Neural cell (in vitro differentiated cells): ENCODE measurements around the gene GFI1. TPM values are rescaled to one million over a fixed set of nuclear protein-coding genes. Genes with fewer than 3 reads are reported as not detected.

Experiments
- H2AFZ ChIP-seq: fragments of 200-600, 300-800 bp; sonication (generic), shearing (Covaris generic); 2 replicates; pipeline ENCODE4 v1.6.0; 2014; ENCODE audit warnings: low read depth, mild to moderate bottlenecking, antibody characterized with exemption, low read length, moderate library complexity
- H3F3A ChIP-seq: fragments of 200-600 bp; shearing (Covaris generic); 2 replicates; pipeline ENCODE4 v1.6.1; 2016; ENCODE audit warnings: mild to moderate bottlenecking, moderate library complexity, mixed read lengths, antibody characterized with exemption, low read length; ENCODE audit not compliant: insufficient read depth, poor library complexity, severe bottlenecking
- H3K27ac ChIP-seq: fragments of 200-600, 300-800 bp; sonication (generic), shearing (Covaris generic); 2 replicates; pipeline ENCODE4 v1.5.1; 2014; ENCODE audit warnings: mild to moderate bottlenecking, low read length, moderate library complexity
- H3K27me3 ChIP-seq: fragments of 300-800, 200-600 bp; sonication (generic), shearing (Covaris generic); 2 replicates; pipeline ENCODE4 v1.6.0; 2014; ENCODE audit warnings: mild to moderate bottlenecking, low read depth, low read length, moderate library complexity; ENCODE audit not compliant: insufficient read depth
- H3K36me3 ChIP-seq: fragments of 300-800, 200-600 bp; sonication (generic), shearing (Covaris generic); 2 replicates; pipeline ENCODE4 v1.5.1; 2014; ENCODE audit warnings: mild to moderate bottlenecking, antibody characterized with exemption, low read length, moderate library complexity; ENCODE audit not compliant: insufficient read depth
- H3K4me2 ChIP-seq: fragments of 300-800, 200-600 bp; sonication (generic), shearing (Covaris generic); 2 replicates; pipeline ENCODE4 v1.6.0; 2014; ENCODE audit warnings: mild to moderate bottlenecking, low read length
- H3K4me3 ChIP-seq: fragments of 300-800, 200-600 bp; sonication (generic), shearing (Covaris generic); 2 replicates; pipeline ENCODE4 v1.5.1; 2014; ENCODE audit warnings: mild to moderate bottlenecking, low read length, moderate library complexity
- H3K79me2 ChIP-seq: fragments of 200-600 bp; shearing (Covaris generic); replicated peaks from 2 replicates; pipeline ENCODE4 v1.6.0; 2014; ENCODE audit warnings: mild to moderate bottlenecking, low read length, moderate library complexity; ENCODE audit not compliant: insufficient read depth
- H3K9ac ChIP-seq: fragments of 300-800, 200-600 bp; sonication (generic), shearing (Covaris generic); 2 replicates; pipeline ENCODE4 v1.6.1; 2016; ENCODE audit warnings: mild to moderate bottlenecking, low read length, mixed read lengths
- H3K9me2 ChIP-seq: fragments of 200-600 bp; shearing (Covaris generic); 2 replicates; pipeline ENCODE4 v1.6.1; 2016; ENCODE audit warnings: mild to moderate bottlenecking, low read length, mixed read lengths; ENCODE audit not compliant: insufficient read depth
- H3K9me3 ChIP-seq: fragments of 200-600, 300-800 bp; sonication (generic), shearing (Covaris generic); 2 replicates; pipeline ENCODE4 v1.6.1; 2016; ENCODE audit warnings: mild to moderate bottlenecking, mixed run types, low read length, moderate library complexity, mixed read lengths
- H4K20me1 ChIP-seq: fragments of 200-600 bp; shearing (Covaris generic); 2 replicates; pipeline ENCODE4 v1.6.1; 2016; ENCODE audit warnings: mild to moderate bottlenecking, mixed run types; ENCODE audit not compliant: insufficient read depth
- CTCF ChIP-seq: fragments of 450-650 bp; IDR thresholded peaks from 2 replicates; pipeline ENCODE4 v1.5.1; 2014; ENCODE audit warnings: antibody characterized with exemption, mild to moderate bottlenecking, moderate library complexity; ENCODE audit not compliant: poor library complexity, severe bottlenecking
- EP300 ChIP-seq: fragments of 450-650 bp; conservative IDR thresholded peaks from 2 replicates; pipeline ENCODE4 v1.6.1; 2014; ENCODE audit warnings: antibody characterized with exemption, mild to moderate bottlenecking, moderate library complexity; ENCODE audit not compliant: poor library complexity, severe bottlenecking
- EZH2 ChIP-seq: fragments of 200-600, 300-800 bp; shearing (Covaris generic), sonication (generic); IDR thresholded peaks from 2 replicates; pipeline ENCODE4 v1.6.1; 2014; ENCODE audit warnings: antibody characterized with exemption, low read length, borderline replicate concordance, mild to moderate bottlenecking; ENCODE audit not compliant: insufficient read depth, poor library complexity, severe bottlenecking
- MXI1 ChIP-seq: fragments of 450-650 bp; conservative IDR thresholded peaks from 2 replicates; pipeline ENCODE4 v1.6.1; 2014; ENCODE audit warnings: antibody characterized with exemption, mild to moderate bottlenecking; ENCODE audit not compliant: poor library complexity, severe bottlenecking
- POLR2AphosphoS5 ChIP-seq: IDR thresholded peaks from 2 replicates; pipeline ENCODE4 v1.6.1; 2012
- RAD21 ChIP-seq: fragments of 450-650 bp; conservative IDR thresholded peaks from 2 replicates; pipeline ENCODE4 v1.6.1; 2014; ENCODE audit warnings: antibody characterized with exemption, mild to moderate bottlenecking, moderate library complexity
- SMC3 ChIP-seq: fragments of 450-650 bp; conservative IDR thresholded peaks from 2 replicates; pipeline ENCODE4 v1.6.1; 2014; ENCODE audit warnings: antibody characterized with exemption, mild to moderate bottlenecking, moderate library complexity; ENCODE audit not compliant: poor library complexity
- TAF1 ChIP-seq: IDR thresholded peaks from 2 replicates; pipeline ENCODE4 v1.6.1; 2012; ENCODE audit warnings: low read depth
- polyA plus RNA-seq: library from polyadenylated mRNA; depleted of rRNA; stranded (reverse); fragments of >200 nt; gene quantifications from 2 replicates; pipeline ENCODE4 v1.2.3, GENCODE V29; 2014
- TF ChIP-seq, protein P1 (sequence below): IDR thresholded peaks from 2 replicates; pipeline ENCODE4 v1.6.1; 2012; ENCODE audit warnings: borderline replicate concordance

The GFI1 gene
- polyA plus RNA-seq, 1 donor from 2014 or later, result not detected

- H3K9ac ChIP-seq, result no peak overlapping the region
- H3F3A ChIP-seq, result no peaks in the 10 kb centered on the region
- H3K27me3 ChIP-seq, result no peaks in the 10 kb centered on the region
- TF ChIP-seq, protein P1, sequence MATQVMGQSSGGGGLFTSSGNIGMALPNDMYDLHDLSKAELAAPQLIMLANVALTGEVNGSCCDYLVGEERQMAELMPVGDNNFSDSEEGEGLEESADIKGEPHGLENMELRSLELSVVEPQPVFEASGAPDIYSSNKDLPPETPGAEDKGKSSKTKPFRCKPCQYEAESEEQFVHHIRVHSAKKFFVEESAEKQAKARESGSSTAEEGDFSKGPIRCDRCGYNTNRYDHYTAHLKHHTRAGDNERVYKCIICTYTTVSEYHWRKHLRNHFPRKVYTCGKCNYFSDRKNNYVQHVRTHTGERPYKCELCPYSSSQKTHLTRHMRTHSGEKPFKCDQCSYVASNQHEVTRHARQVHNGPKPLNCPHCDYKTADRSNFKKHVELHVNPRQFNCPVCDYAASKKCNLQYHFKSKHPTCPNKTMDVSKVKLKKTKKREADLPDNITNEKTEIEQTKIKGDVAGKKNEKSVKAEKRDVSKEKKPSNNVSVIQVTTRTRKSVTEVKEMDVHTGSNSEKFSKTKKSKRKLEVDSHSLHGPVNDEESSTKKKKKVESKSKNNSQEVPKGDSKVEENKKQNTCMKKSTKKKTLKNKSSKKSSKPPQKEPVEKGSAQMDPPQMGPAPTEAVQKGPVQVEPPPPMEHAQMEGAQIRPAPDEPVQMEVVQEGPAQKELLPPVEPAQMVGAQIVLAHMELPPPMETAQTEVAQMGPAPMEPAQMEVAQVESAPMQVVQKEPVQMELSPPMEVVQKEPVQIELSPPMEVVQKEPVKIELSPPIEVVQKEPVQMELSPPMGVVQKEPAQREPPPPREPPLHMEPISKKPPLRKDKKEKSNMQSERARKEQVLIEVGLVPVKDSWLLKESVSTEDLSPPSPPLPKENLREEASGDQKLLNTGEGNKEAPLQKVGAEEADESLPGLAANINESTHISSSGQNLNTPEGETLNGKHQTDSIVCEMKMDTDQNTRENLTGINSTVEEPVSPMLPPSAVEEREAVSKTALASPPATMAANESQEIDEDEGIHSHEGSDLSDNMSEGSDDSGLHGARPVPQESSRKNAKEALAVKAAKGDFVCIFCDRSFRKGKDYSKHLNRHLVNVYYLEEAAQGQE, result no peak
- no peaks in the 10 kb centered on the region for H4K20me1 ChIP-seq
- no peaks in the 10 kb centered on the region for H3K9me2 ChIP-seq
- H3K4me2 ChIP-seq, result no peak overlapping the region
- H3K79me2 ChIP-seq, result no peaks in the 10 kb centered on the region
- H3K9me3 ChIP-seq, result no peaks in the 10 kb centered on the region
- H2AFZ ChIP-seq, result no peak overlapping the region
- no peak overlapping the region for H3K4me3 ChIP-seq
- no peaks in the 10 kb centered on the region for H3K36me3 ChIP-seq
- H3K27ac ChIP-seq, result no peak overlapping the region
Observed at GRCh38 chr1:92430030-92430429, 56.7 kb downstream of the GFI1 start.

DNA sequence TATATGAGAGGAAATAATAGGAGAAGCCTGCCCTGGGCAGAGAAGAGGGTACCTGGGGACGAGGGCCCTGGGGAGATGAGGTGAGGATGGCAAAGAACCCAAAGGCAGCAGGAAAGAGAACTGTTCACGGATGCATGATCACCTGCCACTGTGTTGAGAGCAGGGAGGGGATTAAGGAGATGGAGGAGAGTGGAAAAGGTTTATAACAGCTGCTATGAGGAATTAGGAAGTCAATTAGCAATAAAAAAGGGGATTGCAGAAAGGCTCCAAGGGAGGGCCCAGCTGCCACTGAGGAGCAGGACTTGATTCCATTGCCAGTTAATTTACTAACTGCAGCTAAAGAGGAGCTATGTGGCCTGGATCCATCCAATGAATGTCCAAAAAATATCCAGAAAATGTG is 61.1 kb downstream of the GFI1 start:
- Histone ChIP-seq H2AFZ (no peak overlapping the region), H4K20me1 (no peaks in the 10 kb centered on the region), H3K9ac (no peak overlapping the region), H3K27me3 (no peaks in the 10 kb centered on the region), H3K4me2 (no peak overlapping the region), H3K9me2 (no peaks in the 10 kb centered on the region), H3K4me3 (no peak overlapping the region), H3K36me3 (no peaks in the 10 kb centered on the region), H3F3A (no peaks in the 10 kb centered on the region), H3K27ac (no peak overlapping the region), H3K79me2 (no peaks in the 10 kb centered on the region), H3K9me3 (no peaks in the 10 kb centered on the region)
- TF ChIP-seq SMC3 (no peak), EP300 (no peak), RAD21 (no peak), MXI1 (no peak), EZH2 (no peak), POLR2AphosphoS5 (no peak), CTCF (no peak), TAF1 (no peak)
- TF ChIP-seq, protein P1, result no peak

Other genes with a start within 250 kb of the GFI1 start
- gene GLMN, start 187.9 kb downstream of the GFI1 start, polyA plus RNA-seq, result 34.2 and 40.2 TPM in 2 replicates
- gene RPAP2, start 187.9 kb downstream of the GFI1 start, polyA plus RNA-seq, result 9.3 and 13.1 TPM in 2 replicates